ENCODE results near the gene CCN2.

The CCN2 gene

GRCh38 chr6:131966443-131966842 lies 15.3 kb upstream of the CCN2 start:
- no peak for DNase-seq (ENCODE audit: low read depth)

DNA sequence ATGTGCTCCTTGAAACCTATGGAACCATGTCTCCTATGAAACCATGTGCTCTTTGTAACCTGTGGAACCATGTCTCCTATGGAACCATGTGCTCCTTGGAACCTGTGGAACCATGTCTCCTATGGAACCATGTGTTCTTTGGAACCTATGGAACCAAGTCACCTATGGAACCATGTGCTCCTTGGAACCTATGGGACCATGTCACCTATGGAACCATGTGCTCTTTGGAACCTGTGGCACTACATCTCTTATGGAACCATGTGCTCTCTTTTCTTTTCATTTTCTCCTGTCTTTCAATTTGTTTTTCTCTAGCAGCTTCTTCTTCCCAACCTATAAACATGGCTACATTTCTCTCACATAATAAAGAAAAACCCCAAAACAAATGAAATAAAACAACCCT lies 11.9 kb upstream of the CCN2 start:
- no peak for DNase-seq (ENCODE audit: low read depth)

GRCh38 chr6:131960371-131961133 lies 9.4 kb upstream of the CCN2 start:
- no peak for DNase-seq (ENCODE audit: low read depth)

DNA sequence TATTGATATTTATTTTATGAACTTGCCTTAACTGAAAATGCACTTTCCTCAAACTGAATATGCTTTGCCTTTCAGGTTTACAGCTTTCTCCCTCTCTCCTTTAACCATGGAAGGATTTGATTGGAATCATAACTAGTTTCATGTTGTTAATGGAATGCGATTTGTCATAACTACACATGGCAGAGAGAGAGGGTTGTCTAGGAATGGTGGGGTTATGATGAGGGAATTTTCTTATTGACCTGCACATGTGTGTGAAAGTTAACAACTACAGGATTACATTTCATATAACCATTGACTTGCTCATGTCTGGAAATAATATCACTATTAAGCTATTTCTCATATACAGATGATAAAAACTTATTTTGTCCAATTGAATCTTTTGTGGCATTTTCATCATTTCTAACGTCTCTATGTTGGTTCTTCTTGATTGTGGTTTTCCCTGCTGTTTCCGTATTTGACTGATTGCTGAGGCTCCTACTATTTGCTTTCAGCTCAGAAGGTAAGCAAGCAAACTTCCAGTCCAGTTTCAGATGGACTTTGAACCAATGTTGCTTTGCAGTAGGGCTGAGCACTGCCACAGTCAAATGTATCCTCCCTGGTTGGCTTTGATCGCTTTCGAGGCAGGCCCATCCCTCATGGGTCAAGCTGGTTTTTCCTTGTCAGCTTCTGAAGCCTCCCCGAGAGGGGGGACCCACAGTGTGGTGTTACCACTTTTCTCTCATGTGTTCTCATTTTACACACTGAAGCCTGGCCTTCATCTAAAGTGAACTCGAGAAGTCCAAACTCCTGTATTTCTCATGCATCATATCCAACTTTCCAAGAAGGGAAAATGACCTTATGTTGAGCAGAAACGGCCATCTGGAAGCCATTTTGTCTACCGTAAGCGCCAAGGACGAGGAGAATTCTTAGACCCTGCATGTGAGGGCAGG lies 7.6 kb upstream of the CCN2 start:
- DNase-seq (ENCODE audit: low read depth): no peak

DNA sequence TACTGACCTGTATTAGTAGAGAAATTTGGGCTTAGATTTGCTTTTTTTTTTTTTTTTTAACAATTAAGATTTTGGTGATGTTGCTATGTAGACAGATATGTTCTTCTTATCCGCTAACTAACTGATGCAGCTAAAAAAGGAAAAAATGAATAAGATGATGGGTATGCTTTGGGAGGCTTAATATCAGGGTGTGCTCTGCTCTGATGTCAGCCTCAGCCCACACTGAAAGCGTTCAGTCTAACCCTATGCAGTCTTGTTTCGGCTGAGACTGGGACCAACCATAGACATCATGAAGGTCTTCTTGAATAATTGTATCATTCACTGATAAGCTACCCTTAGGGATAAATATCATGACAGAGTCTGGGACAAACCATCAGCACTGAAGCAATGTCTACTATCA lies 6.9 kb upstream of the CCN2 start:
- no peak for DNase-seq (ENCODE audit: low read depth)

DNA sequence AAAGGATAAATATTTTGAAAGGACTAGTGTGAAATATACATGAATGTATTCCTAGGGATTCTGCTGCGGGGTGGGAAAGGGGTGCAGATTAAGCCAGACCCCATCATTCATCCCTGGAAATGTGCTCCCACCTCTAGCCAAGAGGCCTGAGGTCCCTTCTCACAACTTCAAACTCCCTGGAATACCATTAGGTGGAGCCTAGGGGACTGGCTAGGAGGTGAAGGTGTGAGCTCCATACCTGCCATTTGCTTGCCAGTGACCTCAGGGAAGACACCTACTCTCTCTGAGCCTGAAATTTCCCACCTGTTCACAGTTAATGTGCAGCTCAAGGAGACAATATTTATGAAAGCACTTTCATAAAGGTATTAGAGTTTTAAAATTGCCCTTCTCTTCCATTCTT lies 4.7 kb upstream of the CCN2 start:
- DNase-seq (ENCODE audit: low read depth): no peak

- DNase-seq (ENCODE audit: low read depth): no peak
These were observed 4.0 kb upstream of the CCN2 start for GRCh38 chr6:131955192-131955591.

DNA sequence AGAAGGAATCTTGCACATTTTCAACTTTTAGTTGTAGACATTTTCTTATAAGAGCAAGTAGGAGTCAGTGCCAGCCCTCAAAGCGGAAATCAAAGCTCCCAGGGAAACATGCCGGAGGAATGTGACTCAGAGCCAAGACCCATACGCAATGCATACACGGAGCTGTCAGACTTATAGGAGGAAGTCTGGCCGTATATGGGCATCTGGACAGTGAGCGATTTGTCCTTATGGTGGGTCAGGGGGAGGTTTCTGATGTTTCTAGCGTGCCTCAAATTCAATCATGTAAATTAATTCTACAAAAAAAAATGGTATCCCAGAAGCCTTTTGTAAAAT lies 3.6 kb upstream of the CCN2 start:
- DNase-seq (ENCODE audit: low read depth): no peak

DNA sequence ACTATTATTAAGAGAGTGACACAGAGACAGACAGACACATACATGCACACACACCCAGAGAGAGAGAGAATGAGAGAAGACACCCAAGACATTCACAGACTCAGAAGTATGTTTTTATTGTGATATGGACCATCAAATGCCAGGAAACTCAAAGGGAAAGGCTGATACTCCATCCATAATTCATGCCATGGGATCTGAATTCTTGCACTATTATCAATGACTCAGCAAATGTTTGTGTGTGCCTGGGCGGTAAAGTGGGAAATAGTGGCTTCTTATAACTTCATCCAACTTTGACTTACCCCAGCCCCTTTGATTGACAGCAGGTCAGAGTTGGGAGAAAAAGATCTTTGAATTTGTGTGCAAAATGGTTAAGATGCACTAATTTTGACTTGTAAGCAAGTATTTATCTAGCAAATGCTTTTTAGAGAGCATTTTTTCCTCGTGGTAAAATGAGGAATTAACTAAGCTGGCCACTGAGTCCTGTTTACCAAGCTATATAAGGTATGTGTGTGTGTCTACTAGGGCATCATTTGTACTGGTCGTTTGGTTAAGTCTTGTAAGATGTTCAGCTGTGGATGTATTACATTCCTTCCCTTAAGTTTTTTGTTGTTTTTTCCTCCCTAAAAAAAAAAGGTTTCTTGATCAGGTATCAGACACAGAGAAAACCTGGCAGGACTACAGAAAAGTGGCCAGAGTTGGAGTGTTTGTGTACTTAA lies 3.0 kb upstream of the CCN2 start:
- DNase-seq (ENCODE audit: low read depth): no peak

GRCh38 chr6:131952886-131953509 lies 1.8 kb upstream of the CCN2 start:
- DNase-seq (ENCODE audit: low read depth): no peak

DNA sequence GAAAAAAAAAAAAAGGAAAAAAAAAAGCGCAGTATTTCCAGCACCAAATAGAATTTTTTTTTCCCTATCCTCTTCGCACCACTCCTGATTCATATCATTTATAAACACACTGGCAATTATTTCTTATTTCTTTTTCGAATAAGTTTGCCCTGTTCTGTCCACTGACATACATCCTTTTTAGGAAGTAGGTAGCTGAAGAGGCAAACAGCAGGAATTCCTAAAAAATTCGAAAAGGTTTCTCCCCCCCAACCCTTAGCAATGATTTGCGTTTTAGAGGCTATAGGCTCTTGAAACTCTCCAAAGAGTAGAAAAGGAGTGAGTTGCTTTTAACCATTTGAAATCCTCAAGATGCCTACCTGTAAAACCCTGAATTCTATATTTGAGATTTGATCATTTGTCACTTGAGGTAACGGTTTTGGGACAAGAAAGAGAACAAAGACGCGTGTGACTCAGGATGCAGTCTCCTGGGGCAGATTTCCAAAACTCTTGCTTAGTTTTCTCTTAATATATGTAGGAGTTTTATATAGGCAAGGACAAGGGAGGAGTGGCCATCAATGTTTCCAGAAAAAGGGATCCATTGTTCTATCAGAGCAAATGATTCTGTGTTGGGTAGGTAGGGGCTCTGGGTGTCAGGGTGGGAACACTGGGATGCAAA lies 531 bp upstream of the CCN2 start:
- no peak for DNase-seq (ENCODE audit: low read depth)

DNA sequence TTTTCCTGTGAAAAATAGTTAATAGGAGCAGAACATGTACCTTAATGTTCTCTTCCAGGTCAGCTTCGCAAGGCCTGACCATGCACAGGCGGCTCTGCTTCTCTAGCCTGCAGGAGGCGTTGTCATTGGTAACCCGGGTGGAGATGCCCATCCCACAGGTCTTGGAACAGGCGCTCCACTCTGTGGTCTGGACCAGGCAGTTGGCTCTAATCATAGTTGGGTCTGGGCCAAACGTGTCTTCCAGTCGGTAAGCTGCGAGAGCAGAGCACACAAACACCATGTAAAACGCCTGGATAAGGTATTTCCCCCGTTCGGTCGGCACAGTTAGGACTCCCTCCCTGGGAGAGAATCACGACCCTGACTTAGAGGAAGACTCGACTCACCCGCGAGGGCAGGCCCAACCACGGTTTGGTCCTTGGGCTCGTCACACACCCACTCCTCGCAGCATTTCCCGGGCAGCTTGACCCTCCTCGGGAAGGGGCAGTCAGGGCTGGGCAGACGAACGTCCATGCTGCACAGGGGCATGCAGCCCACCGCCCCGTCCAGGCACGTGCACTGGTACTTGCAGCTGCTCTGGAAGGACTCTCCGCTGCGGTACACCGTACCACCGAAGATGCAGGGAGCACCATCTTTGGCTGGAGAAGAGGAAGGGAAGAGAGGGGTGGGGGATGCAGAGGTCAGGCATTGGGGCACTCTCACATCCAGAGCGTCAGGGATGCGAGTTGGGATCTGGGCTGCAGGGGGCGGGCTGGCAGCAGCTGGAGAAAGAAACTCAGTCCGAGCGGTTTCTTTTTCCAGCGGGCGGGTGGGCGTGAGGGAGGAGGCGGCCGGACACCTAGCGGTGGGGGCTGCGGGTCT lies 1.0 kb downstream of the CCN2 start:
- no peak for DNase-seq (ENCODE audit: low read depth)

GRCh38 chr6:131949620-131949908 lies 1.6 kb downstream of the CCN2 start:
- DNase-seq (ENCODE audit: low read depth): no peak

GRCh38 chr6:131948692-131949619 lies 2.2 kb downstream of the CCN2 start:
- no peak for DNase-seq (ENCODE audit: low read depth)

DNA sequence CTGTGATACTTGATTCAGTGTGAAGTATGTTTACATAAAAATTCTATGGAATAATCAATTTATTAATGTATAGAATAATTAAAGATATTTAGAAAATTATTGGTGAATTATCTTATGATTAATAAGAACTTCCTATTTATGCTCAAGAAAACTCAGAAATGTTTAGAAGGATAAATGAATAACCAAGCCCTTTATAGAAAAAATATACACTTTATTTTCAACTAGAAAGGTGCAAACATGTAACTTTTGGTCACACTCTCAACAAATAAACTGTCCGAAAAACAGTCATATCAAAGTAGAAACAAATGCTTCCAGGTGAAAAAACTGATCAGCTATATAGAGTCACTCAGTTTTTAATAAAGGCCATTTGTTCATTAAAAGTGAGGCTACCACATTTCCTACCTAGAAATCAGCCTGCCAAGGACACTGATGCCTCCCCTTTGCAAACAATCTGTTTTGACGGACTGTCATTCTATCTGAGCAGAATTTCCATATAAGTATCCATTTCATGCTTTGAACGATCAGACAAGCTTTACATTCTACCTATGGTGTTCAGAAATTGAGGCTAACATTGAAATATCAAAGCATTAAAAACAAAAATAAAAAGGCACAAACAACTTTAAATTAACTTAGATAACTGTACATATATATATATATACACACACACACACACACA lies 3.0 kb downstream of the CCN2 start:
- DNase-seq (ENCODE audit: low read depth): no peak

DNA sequence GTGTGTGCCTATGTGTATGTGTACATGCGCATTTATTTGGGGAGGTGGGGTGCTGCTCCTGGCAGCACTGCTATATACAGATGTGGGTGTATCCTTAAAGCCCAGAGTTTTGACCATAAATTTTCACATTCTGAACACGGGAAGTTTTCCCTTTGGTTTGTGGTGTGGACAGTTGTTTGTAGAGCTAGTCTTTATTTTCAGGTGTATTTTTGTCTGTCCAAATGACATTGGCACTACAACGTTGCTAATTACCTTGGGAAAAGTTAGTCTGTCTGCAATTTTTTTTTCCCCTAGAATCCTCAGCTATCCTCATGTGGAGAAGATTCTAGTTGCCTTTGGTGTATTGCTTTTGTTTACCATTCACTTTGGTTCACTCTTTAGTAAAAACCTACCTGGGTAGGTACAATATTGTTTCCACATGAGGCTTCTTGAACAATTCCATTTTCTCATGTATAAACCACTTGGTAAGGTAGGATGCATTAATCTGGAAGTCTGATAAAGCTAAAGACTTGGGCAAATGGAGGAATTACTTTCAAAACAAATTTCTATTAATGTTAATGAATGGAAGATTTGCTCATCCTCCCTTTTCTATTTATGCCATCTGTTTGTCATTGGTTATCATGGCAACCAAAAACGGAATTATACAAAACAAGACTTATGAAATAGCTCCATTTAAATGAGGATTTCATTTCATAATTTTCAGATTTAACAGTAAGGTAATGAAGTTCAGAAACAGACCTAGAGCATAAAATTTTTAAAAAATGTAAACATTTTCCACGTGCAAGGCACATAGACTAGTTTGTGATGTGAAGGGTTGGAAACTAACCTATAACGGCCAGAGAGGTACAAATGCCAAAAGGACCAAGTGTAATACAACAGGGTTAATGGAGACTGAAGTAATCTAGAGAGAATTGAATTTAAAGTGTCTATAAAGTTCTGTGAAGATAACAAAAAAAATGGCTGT lies 3.9 kb downstream of the CCN2 start:
- DNase-seq (ENCODE audit: low read depth): no peak

DNA sequence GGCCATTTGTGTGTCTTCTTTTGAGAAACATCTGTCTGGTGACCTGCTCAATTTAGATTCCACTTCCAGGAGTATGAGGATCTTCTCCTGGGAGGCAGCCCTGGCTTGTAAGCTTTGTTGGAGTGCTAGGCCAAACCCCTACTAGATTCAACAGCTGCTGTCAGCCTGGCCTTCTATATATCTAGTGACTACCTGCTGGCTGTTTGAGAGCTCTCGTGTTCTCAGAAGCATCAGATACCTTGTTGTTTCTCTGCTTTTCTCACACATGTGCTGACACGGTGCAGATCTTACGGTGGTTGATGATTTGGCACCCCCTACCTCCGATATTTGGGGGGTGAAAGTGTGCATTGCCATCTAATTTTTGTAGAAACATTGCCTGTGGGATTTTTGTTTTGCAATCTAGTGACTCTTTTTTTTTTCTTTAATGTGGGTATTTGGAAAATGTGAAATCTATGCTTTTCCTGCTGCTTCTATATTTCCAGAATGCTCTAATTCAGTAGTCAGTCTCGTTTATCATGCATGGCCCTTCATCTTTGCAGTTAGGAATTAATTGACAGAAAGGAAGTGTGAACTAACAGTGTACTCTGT lies 4.7 kb downstream of the CCN2 start:
- no peak for DNase-seq (ENCODE audit: low read depth)

- DNase-seq (ENCODE audit: low read depth): no peak
These were observed 5.2 kb downstream of the CCN2 start for GRCh38 chr6:131945971-131946370.
